HG02884 (cell line): ENCODE data around the gene CDK12.
"Not testable (repeated sequence)": the region's sequence is repeated elsewhere in the genome, so short reads cannot be mapped to it uniquely, and the experiment has no call there.

Experiments used
- ATAC-seq: cut with Tn5 transposase; IDR thresholded peaks from one replicate; pipeline ENCODE4 v1.9.1; 2021; ENCODE audit warnings: mild to moderate bottlenecking, moderate library complexity; ENCODE audit not compliant: unreplicated experiment

Gene CDK12

DNA sequence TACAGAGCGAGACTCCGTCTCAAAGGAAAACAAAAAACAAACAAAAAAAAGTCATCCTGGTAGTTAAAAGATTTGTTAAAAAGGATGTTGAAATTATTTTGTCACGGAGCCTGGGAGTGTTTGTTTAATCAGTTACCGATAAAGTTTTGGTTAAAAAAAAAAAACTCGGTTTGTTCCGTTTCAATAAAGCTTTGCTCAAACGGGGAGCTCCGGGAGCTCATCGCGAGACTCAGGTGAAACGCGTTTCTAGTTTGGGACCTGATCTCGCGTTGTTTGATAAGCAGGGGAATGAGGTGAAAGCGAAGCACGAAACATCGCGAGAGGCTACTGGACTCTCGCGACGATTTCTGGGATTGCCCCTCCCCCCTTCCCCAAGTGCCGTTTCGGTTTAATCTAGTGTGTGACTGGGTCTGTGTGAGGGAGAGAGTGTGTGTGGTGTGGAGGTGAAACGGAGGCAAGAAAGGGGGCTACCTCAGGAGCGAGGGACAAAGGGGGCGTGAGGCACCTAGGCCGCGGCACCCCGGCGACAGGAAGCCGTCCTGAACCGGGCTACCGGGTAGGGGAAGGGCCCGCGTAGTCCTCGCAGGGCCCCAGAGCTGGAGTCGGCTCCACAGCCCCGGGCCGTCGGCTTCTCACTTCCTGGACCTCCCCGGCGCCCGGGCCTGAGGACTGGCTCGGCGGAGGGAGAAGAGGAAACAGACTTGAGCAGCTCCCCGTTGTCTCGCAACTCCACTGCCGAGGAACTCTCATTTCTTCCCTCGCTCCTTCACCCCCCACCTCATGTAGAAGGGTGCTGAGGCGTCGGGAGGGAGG, at the start of gene CDK12:
Gene CDK12, plus strand, starts transcription at position 374 of the 813 bp plus-strand sequence. CDS start 586 bp downstream, outside the sequence.
- peak; percentile 57 for ATAC-seq

GRCh38 chr17:39416141-39416540, 45.1 kb upstream of the CDK12 start:
- no peak for ATAC-seq

- ATAC-seq: no peak
Observed at GRCh38 chr17:39429600-39429999, 31.7 kb upstream of the CDK12 start.

GRCh38 chr17:39439868-39440267, 21.4 kb upstream of the CDK12 start:
- not testable (repeated sequence) for ATAC-seq

GRCh38 chr17:39443326-39443725, 18.0 kb upstream of the CDK12 start:
- no peak for ATAC-seq

GRCh38 chr17:39447561-39447960, 13.7 kb upstream of the CDK12 start:
- ATAC-seq: no peak

DNA sequence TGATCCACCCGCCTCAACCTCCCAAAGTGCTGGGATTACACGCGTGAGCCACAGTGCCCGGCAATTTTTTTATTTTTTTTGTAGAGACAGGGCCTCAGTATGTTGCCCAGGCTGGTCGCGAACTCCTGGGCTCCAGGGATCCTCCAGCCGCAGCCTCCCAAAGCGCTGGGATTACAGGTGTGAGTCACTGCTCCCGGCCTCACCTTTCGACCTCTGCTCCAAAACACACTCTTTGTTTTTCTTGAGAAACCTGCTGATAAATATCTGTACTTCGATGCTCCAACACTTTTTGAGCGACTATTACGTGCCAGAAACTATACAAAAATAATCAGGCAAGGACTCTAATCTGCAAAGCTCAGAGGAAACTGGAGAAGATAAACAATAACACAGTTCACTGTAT, 11.2 kb upstream of the CDK12 start:
- ATAC-seq: no peak

DNA sequence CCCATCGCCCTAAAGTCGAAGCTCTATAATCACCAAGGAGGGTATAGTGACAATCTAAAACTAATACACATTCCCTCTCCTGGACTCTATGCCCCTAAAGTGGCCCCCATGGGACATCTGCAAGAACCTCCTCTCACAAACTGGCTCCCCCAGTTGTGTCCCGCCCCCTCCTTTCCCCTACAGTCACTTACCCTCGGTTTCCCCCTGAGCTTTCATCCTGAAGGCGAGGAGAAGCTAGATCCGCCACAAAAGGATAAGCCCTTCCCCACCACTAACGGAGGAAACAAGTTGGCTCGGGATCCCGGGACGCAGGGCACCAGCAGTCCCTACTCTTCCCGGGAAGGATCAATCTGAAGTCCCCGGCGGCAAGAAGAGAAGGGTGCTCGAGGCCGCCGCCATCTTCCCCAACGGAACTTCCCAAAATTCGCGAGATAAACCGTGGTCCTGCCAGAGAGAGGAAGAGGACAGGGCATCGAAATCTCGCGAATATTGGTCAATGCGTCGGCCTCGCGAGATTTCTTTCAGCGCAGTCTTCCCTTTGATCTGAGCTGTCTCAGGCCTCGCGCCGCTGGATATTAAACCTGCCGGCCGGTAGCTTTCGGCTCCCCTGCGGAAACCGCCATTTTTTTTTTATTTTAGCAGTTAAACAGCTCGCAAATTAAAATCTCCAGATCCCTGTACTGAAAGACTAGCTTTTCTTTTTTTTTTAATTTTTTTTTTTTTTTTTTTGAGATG, 10.3 kb upstream of the CDK12 start, which contains the start of gene MED1:
Gene MED1, minus strand, starts transcription at position 417 of the 735 bp plus-strand sequence. Its CDS starts 201 bp downstream, at position 216.
- peak; percentile 84 for ATAC-seq

- no peak for ATAC-seq
Observed at GRCh38 chr17:39455919-39456318, 5.4 kb upstream of the CDK12 start.

DNA sequence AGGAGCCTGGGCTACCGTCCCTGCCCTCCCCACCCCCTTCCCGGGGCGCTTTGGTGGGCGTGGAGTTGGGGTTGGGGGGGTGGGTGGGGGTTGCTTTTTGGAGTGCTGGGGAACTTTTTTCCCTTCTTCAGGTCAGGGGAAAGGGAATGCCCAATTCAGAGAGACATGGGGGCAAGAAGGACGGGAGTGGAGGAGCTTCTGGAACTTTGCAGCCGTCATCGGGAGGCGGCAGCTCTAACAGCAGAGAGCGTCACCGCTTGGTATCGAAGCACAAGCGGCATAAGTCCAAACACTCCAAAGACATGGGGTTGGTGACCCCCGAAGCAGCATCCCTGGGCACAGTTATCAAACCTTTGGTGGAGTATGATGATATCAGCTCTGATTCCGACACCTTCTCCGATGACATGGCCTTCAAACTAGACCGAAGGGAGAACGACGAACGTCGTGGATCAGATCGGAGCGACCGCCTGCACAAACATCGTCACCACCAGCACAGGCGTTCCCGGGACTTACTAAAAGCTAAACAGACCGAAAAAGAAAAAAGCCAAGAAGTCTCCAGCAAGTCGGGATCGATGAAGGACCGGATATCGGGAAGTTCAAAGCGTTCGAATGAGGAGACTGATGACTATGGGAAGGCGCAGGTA, 762 bp downstream of the CDK12 start:
- ATAC-seq: no peak

DNA sequence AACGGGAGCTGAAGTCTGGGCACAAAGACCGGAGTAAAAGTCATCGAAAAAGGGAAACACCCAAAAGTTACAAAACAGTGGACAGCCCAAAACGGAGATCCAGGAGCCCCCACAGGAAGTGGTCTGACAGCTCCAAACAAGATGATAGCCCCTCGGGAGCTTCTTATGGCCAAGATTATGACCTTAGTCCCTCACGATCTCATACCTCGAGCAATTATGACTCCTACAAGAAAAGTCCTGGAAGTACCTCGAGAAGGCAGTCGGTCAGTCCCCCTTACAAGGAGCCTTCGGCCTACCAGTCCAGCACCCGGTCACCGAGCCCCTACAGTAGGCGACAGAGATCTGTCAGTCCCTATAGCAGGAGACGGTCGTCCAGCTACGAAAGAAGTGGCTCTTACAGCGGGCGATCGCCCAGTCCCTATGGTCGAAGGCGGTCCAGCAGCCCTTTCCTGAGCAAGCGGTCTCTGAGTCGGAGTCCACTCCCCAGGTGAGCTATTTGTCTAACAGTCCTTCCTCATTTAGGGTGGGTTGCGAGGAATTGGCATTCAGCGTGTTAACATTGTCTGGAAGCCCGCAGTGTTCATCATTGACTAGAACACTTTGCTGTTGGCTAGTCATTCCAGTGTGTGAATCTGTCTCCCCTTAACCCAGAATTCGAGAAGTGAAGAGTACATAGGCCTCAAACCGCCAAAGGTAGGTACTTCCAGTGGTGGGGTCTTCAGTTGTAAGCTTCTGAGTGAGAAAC, 1.5 kb downstream of the CDK12 start:
- no peak for ATAC-seq

- not testable (repeated sequence) for ATAC-seq
Observed at GRCh38 chr17:39464639-39465181, 3.4 kb downstream of the CDK12 start.

GRCh38 chr17:39468610-39469009, 7.3 kb downstream of the CDK12 start:
- not testable (repeated sequence) for ATAC-seq

DNA sequence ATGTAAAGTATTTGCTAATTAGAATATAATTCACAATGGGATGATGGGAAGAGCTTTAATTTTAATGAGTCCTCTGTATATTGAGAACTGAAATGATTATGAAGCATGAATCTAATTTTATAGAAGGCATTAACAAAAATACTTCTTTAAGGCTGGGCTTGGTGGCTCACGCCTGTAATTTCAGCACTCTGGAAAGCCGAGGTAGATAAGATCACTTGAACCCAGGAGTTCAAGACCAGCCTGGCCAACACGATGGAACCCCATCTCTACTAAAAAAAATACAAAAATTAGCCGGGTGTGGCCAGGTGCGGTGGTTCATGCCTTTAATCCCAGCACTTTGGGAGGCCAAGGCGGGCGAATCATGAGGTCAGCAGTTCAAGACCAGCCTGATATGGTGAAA, 12.0 kb downstream of the CDK12 start:
- ATAC-seq: no peak

DNA sequence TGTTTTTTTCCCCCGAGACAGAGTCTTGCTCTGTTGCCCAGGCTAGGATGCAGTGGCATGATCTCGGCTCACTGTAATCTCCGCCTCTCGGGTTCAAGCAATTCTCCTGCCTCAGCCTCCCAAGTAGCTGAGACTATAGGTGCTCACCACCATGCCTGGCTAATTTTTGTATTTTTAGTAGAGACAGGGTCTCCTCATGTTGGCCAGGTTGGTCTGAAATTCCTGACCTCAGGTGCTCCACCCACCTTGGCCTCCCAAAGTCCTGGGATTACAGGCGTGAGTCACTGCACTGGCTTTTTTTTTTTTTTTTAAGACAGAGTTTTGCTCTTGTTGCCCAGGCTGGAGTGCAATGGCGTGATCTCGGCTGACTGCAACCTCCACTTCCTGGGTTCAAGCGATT, 18.3 kb downstream of the CDK12 start:
- ATAC-seq: not testable (repeated sequence)

- no peak for ATAC-seq
Observed at GRCh38 chr17:39483506-39483905, 22.2 kb downstream of the CDK12 start.

GRCh38 chr17:39484178-39484577, 22.9 kb downstream of the CDK12 start:
- peak; percentile 75 for ATAC-seq

GRCh38 chr17:39485555-39485954, 24.3 kb downstream of the CDK12 start:
- ATAC-seq: no peak

- no peak for ATAC-seq
Observed at GRCh38 chr17:39486242-39486641, 25.0 kb downstream of the CDK12 start.

- ATAC-seq: not testable (repeated sequence)
Observed at GRCh38 chr17:39487490-39487889, 26.2 kb downstream of the CDK12 start.
